Effector CD8-positive, alpha-beta T cell (primary cell): ENCODE measurements around the gene SMIM3.
A peak's percentile ranks its signal among the peaks of the same experiment; 100 is the strongest.
"Not testable (repeated sequence)": the region's sequence is repeated elsewhere in the genome, so short reads cannot be mapped to it uniquely, and the experiment has no call there.

ENCODE experiments used
- DNase-seq: peaks from one replicate; lab custom pipeline; 2025; lab: John Stamatoyannopoulos, UW
- total RNA-seq, 4 experiments: gene quantifications; one replicate each; lab custom pipeline; 2026; lab: John Stamatoyannopoulos, UW

Gene SMIM3
- total RNA-seq, result 6.5 to 18.0 (median 11.6) reads per million in 4 experiments

GRCh38 chr5:150778517-150779396, at the start of gene SMIM3:
Gene SMIM3, plus strand, starts transcription at chr5:150778757. Its CDS starts 16,684 bp downstream, at chr5:150795441.
- peak; percentile 44 for DNase-seq

GRCh38 chr5:150729859-150730258, 48.7 kb upstream of the SMIM3 start:
- DNase-seq, result no peak

- no peak for DNase-seq
Observed at GRCh38 chr5:150731669-150732242, 46.8 kb upstream of the SMIM3 start.

GRCh38 chr5:150734579-150735384, 43.8 kb upstream of the SMIM3 start:
- DNase-seq, result no peak

- DNase-seq, result no peak
Observed at GRCh38 chr5:150738862-150739261, 39.7 kb upstream of the SMIM3 start.

- no peak for DNase-seq
Observed at GRCh38 chr5:150740992-150741391, 37.6 kb upstream of the SMIM3 start.

GRCh38 chr5:150742455-150743141, 36.0 kb upstream of the SMIM3 start:
- DNase-seq, result not testable (repeated sequence)

GRCh38 chr5:150743142-150743488, 35.4 kb upstream of the SMIM3 start:
- DNase-seq, result not testable (repeated sequence)

- no peak for DNase-seq
Observed at GRCh38 chr5:150750469-150750868, 28.1 kb upstream of the SMIM3 start.

- no peak for DNase-seq
Observed at GRCh38 chr5:150751096-150751891, 27.3 kb upstream of the SMIM3 start.

GRCh38 chr5:150753463-150753862, 25.1 kb upstream of the SMIM3 start:
- DNase-seq, result no peak

GRCh38 chr5:150753863-150754262, 24.7 kb upstream of the SMIM3 start:
- DNase-seq, result no peak

- DNase-seq, result no peak
Observed at GRCh38 chr5:150757087-150757649, 21.4 kb upstream of the SMIM3 start.

GRCh38 chr5:150758203-150758530, 20.4 kb upstream of the SMIM3 start:
- no peak for DNase-seq

GRCh38 chr5:150758531-150759333, 19.8 kb upstream of the SMIM3 start, which contains the start of gene DCTN4:
Gene DCTN4, minus strand, starts transcription at chr5:150759017. Its CDS starts 24 bp downstream, at chr5:150758993.
- peak; percentile 91 for DNase-seq

GRCh38 chr5:150759334-150759583, 19.3 kb upstream of the SMIM3 start:
- no peak for DNase-seq

- DNase-seq, result no peak
Observed at GRCh38 chr5:150762211-150762610, 16.3 kb upstream of the SMIM3 start.

- no peak for DNase-seq
Observed at GRCh38 chr5:150763023-150763769, 15.4 kb upstream of the SMIM3 start.

- no peak for DNase-seq
Observed at GRCh38 chr5:150764530-150764929, 14.0 kb upstream of the SMIM3 start.
